Calu3 (cell line): ENCODE data around the gene BAMBI. TPM values are rescaled to one million over a fixed set of nuclear protein-coding genes. Genes with fewer than 3 reads are reported as not detected.

Experiments
- BruUV-seq: library from RNA; stranded (reverse); fragments of 400-500 nt; replicated peaks from 2 replicates; lab custom pipeline; 2021; lab: Mats Ljungman, UMichigan
- CTCF ChIA-PET: fragments of 300-600 bp; sonication (Branson Sonifier 250); formaldehyde crosslinking; loops from one replicate; lab custom pipeline; 2022; ENCODE audit warnings: antibody characterized with exemption; lab: Charles Lee
- DNase-seq: peaks from one replicate; pipeline ENCODE4 v3.0.0; 2022
- H3K27ac Mint-ChIP-seq: one replicate; pipeline ENCODE4 v1.8.0; 2022; ENCODE audit warnings: mixed read lengths; ENCODE audit not compliant: unreplicated experiment
- H3K27me3 Mint-ChIP-seq: one replicate; pipeline ENCODE4 v1.8.0; 2022; ENCODE audit warnings: mixed read lengths; ENCODE audit not compliant: unreplicated experiment
- H3K36me3 Mint-ChIP-seq: one replicate; pipeline ENCODE4 v1.8.0; 2022; ENCODE audit warnings: mild to moderate bottlenecking, moderate library complexity, mixed read lengths; ENCODE audit not compliant: insufficient read depth, unreplicated experiment
- H3K4me1 Mint-ChIP-seq: one replicate; pipeline ENCODE4 v1.8.0; 2022; ENCODE audit warnings: mild to moderate bottlenecking, low read depth, mixed read lengths; ENCODE audit not compliant: unreplicated experiment
- H3K4me3 Mint-ChIP-seq: one replicate; pipeline ENCODE4 v1.8.0; 2022; ENCODE audit warnings: mild to moderate bottlenecking, low read depth, moderate library complexity, mixed read lengths; ENCODE audit not compliant: unreplicated experiment
- H3K9me3 Mint-ChIP-seq: one replicate; pipeline ENCODE4 v1.8.0; 2022; ENCODE audit warnings: low read depth, mixed read lengths; ENCODE audit not compliant: unreplicated experiment
- CTCF ChIP-seq: fragments of 200-600 bp; IDR thresholded peaks from one replicate; pipeline ENCODE4 v1.8.0; 2022; ENCODE audit warnings: antibody characterized with exemption; ENCODE audit not compliant: unreplicated experiment
- intact Hi-C: fragments of 100-400 bp; cut with micrococcal nuclease; formaldehyde crosslinking; loops from one replicate; pipeline ENCODE4 v1.10.0; 2022; ENCODE audit not compliant: unreplicated experiment
- total RNA-seq: library from RNA; stranded (reverse); gene quantifications from 2 replicates; pipeline ENCODE4 v1.2.3, GENCODE V29; 2022

The BAMBI gene
- total RNA-seq, 1 experiment from 2014 or later = 42.2 TPM

- no peak for TF ChIP-seq CTCF
- H3K4me1 Mint-ChIP-seq = peaks cover 25% of the 10 kb centered on the region
- no peak overlapping the region for H3K27ac Mint-ChIP-seq
- peaks cover 5% of the 10 kb centered on the region for H3K9me3 Mint-ChIP-seq
- intact Hi-C loops = no loop called here
- no TSS peak for BruUV-seq
- H3K27me3 Mint-ChIP-seq = no peaks in the 10 kb centered on the region
- H3K36me3 Mint-ChIP-seq = peaks cover 19% of the 10 kb centered on the region
- H3K4me3 Mint-ChIP-seq = no peak overlapping the region
- CTCF ChIA-PET = no interaction called here
- no peak for DNase-seq
Observed at GRCh38 chr10:28717656-28718201, 40.4 kb downstream of the BAMBI start.

DNA sequence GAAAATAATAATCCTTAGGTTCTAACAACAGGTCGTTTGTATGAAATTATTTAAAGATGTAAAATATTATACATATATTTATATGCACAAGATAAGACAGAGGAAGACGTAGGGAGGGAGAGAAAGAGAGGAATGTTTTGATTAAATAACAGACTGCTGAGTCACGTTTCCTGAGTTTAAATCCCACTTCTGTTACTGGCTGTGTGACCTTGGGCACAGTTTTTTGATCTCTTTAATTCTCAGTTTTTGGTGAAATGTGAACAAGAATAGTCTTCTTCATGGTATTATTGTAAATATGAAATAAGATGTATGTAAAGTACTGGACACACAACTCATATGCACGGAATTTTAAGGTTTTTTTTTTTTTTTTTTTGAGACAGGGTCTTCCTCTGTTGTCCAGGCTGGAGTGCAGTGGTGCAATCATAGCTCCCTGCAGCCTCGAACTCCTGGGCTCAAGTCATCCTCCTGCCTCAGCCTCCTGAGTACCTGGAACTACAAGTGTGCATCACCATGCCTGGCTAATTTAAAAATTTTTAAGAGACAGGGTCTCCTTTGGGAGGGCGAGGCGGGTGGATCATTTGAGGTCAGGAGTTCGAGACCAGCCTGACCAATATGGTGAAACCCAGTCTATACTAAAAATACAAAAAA is 42.6 kb downstream of the BAMBI start:
- Mint-ChIP-seq H3K27ac (peak overlapping the region; percentile 81), H3K27me3 (no peaks in the 10 kb centered on the region), H3K36me3 (peaks cover 19% of the 10 kb centered on the region), H3K4me1 (peaks cover 11% of the 10 kb centered on the region), H3K9me3 (peaks cover 5% of the 10 kb centered on the region), H3K4me3 (no peak overlapping the region)
- CTCF ChIA-PET = interaction anchor here (0.6 to 0.7 kb wide), 3 partner anchors 56 to 328 kb away, joined by 3 to 7 read pairs (median 4); no protein-coding TSS in a partner anchor
- TF ChIP-seq CTCF = no peak
- no TSS peak for BruUV-seq
- DNase-seq = no peak
- intact Hi-C loops = loop anchor here (5.0 kb wide), 1 partner anchor 33 kb away; no protein-coding TSS in a partner anchor

DNA sequence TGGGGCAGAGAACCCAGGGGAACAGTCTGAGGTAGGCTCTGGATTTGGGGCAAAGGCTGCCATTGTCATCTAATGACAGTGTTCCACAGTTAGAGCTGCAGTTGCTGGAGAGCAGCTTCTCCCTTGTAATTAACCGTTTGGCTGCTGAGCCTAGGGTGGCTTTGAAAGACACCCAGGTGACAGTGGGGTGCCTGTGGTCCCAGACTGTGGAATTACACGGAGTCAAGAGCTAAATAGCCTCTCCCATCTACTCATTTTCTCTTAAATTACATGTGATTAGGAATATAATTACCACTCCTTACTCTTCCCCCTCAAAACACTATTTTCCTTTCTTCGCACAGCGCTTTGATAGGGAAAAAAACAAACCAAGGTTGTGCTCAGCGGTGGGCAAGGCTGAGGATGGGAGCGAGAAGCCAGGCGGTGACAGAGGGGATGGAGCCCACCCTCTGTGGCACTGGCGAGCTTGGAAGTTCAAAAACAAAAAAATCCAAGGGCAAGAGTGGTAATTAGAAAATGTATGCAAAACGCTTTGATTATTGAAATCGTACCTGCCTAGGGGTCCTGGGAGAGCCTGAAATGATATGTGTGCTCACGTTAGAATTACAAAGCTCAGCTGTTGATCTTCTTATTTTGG is 44.1 kb downstream of the BAMBI start:
- Mint-ChIP-seq H3K27ac (no peak overlapping the region), H3K4me3 (peak overlapping the region; percentile 81), H3K27me3 (no peaks in the 10 kb centered on the region), H3K36me3 (peaks cover 19% of the 10 kb centered on the region), H3K4me1 (peaks cover 9% of the 10 kb centered on the region), H3K9me3 (peaks cover 1% of the 10 kb centered on the region)
- TF ChIP-seq CTCF = no peak
- intact Hi-C loops = loop anchor here (5.0 kb wide), 1 partner anchor 34 kb away; no protein-coding TSS in a partner anchor
- CTCF ChIA-PET = interaction anchor here (0.6 kb wide), 1 partner anchor 158 kb away, joined by 3 read pairs; no protein-coding TSS in a partner anchor
- DNase-seq = no peak
- BruUV-seq = no TSS peak

GRCh38 chr10:28722065-28722803 is 44.9 kb downstream of the BAMBI start:
- no peak overlapping the region for H3K27ac Mint-ChIP-seq
- TF ChIP-seq CTCF = no peak
- CTCF ChIA-PET = interaction anchor here (0.7 to 1.1 kb wide), 4 partner anchors 8 to 258 kb away, joined by 3 to 9 read pairs (median 6); no protein-coding TSS in a partner anchor
- no TSS peak for BruUV-seq
- peak; percentile 54 for DNase-seq
- H3K27me3 Mint-ChIP-seq = no peaks in the 10 kb centered on the region
- H3K36me3 Mint-ChIP-seq = peaks cover 19% of the 10 kb centered on the region
- intact Hi-C loops = loop anchor here (5.0 kb wide), 1 partner anchor 35 kb away; no protein-coding TSS in a partner anchor
- peaks cover 9% of the 10 kb centered on the region for H3K4me1 Mint-ChIP-seq
- H3K9me3 Mint-ChIP-seq = no peaks in the 10 kb centered on the region
- peak overlapping the region; percentile 81 for H3K4me3 Mint-ChIP-seq
